22Rv1 (cell line): ENCODE data around the gene ALG1.

Experiments used
- ZFX ChIP-seq: fragments of 450-650 bp; IDR thresholded peaks from 2 replicates; pipeline ENCODE4 v1.6.1; 2017; ENCODE audit warnings: antibody characterized with exemption, borderline replicate concordance
- TF ChIP-seq, protein P1 (sequence below): fragments of 450-650 bp; IDR thresholded peaks from 2 replicates; pipeline ENCODE4 v1.5.1; 2017; ENCODE audit warnings: mild to moderate bottlenecking

DNA sequence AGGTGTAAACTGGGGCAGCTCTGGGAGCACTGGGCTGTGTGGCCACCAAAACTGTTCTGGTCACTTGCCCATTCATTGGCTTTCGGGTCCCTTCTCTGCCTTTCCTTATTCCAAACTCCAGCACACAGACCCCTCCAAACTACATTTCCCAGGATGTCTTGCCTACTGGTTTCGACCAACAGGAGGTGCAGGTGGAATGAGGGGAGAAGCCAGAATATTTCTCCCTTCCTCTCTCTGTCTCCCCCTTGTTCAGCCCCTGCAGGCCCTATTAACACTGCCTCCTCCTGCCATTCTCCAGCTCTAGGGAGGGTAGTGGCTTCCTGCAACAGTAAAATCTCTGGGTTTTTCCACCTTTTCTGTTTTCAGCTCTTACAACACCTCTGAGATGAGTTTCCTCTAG lies 24.7 kb upstream of the ALG1 start:
- TF ChIP-seq, protein P1, sequence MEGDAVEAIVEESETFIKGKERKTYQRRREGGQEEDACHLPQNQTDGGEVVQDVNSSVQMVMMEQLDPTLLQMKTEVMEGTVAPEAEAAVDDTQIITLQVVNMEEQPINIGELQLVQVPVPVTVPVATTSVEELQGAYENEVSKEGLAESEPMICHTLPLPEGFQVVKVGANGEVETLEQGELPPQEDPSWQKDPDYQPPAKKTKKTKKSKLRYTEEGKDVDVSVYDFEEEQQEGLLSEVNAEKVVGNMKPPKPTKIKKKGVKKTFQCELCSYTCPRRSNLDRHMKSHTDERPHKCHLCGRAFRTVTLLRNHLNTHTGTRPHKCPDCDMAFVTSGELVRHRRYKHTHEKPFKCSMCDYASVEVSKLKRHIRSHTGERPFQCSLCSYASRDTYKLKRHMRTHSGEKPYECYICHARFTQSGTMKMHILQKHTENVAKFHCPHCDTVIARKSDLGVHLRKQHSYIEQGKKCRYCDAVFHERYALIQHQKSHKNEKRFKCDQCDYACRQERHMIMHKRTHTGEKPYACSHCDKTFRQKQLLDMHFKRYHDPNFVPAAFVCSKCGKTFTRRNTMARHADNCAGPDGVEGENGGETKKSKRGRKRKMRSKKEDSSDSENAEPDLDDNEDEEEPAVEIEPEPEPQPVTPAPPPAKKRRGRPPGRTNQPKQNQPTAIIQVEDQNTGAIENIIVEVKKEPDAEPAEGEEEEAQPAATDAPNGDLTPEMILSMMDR, result no peak
- no peak for TF ChIP-seq ZFX
